C4-2B (cell line): ENCODE results near the gene SLC25A33.

ENCODE experiments used
- ZFX ChIP-seq: fragments of 450-650 bp; IDR thresholded peaks from 2 replicates; pipeline ENCODE4 v1.6.1; 2017
- TF ChIP-seq, protein P1 (sequence below): fragments of 450-650 bp; conservative IDR thresholded peaks from 2 replicates; pipeline ENCODE4 v1.5.1; 2017; ENCODE audit warnings: mild to moderate bottlenecking

DNA sequence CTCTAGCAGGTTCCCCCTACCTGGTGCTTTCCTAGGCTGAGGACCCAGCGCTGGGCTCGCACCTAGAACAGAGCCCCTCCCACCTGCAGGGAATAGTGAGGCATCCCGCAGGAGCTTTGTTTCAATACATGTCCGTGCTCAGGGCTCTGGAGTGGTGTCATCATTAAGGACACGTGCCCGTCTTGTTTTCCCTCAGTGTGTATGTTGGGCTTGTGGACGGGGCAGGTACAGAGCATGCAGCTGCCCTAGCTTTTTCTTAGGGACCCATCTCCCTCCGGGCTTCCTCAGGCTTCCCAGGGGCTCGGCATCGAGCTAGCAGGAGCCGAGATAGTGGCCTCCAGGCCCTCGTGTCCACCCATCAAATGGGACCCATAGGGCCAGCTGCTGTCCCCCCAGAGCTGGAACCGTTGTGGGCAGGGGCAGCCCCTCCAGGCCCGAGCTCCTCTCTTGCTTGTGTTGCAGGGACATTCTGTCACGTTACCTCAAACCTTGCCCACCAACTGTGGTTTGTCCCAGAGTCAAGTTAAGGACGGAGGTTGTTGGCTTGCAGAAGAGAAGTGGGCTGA, 53.3 kb downstream of the SLC25A33 start:
- TF ChIP-seq, protein P1, sequence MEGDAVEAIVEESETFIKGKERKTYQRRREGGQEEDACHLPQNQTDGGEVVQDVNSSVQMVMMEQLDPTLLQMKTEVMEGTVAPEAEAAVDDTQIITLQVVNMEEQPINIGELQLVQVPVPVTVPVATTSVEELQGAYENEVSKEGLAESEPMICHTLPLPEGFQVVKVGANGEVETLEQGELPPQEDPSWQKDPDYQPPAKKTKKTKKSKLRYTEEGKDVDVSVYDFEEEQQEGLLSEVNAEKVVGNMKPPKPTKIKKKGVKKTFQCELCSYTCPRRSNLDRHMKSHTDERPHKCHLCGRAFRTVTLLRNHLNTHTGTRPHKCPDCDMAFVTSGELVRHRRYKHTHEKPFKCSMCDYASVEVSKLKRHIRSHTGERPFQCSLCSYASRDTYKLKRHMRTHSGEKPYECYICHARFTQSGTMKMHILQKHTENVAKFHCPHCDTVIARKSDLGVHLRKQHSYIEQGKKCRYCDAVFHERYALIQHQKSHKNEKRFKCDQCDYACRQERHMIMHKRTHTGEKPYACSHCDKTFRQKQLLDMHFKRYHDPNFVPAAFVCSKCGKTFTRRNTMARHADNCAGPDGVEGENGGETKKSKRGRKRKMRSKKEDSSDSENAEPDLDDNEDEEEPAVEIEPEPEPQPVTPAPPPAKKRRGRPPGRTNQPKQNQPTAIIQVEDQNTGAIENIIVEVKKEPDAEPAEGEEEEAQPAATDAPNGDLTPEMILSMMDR, result no peak
- no peak for TF ChIP-seq ZFX
